Regular cardiac myocyte (primary cell): Measurements from ENCODE around the gene CGB1. TPM values are rescaled to one million over a fixed set of nuclear protein-coding genes. Genes with fewer than 3 reads are reported as not detected.

Source experiments
- total RNA-seq: library from RNA; depleted of rRNA; stranded (reverse); fragments of >200 nt; gene quantifications from 2 replicates; pipeline ENCODE4 v1.2.3, GENCODE V29; 2014

The CGB1 gene
- total RNA-seq = 0.28 TPM in 1 of 2 replicates, not detected in the other

DNA sequence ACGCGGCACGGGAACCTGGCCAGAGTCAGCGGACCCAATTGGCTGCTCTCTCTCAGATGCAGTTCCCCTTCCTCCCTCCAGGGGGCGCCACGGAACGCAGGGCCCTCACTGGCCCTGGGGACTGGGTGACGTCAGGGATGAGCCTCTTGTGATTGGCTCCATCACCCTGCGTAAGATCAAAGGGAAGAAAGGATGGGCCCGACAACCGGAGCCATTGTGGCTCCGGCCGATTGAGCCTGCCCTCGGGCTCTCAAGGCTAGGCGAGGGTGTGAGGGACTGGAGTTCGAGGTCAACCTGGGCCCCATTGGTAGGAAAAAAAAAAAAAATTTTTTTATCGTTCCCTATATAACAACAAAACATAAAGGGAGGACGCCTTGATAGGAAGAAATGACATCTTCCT is at the start of gene CGB1:
Gene CGB1, minus strand, starts transcription at position 81 of the 400 bp plus-strand sequence. CDS start 184 bp downstream, outside the sequence.

DNA sequence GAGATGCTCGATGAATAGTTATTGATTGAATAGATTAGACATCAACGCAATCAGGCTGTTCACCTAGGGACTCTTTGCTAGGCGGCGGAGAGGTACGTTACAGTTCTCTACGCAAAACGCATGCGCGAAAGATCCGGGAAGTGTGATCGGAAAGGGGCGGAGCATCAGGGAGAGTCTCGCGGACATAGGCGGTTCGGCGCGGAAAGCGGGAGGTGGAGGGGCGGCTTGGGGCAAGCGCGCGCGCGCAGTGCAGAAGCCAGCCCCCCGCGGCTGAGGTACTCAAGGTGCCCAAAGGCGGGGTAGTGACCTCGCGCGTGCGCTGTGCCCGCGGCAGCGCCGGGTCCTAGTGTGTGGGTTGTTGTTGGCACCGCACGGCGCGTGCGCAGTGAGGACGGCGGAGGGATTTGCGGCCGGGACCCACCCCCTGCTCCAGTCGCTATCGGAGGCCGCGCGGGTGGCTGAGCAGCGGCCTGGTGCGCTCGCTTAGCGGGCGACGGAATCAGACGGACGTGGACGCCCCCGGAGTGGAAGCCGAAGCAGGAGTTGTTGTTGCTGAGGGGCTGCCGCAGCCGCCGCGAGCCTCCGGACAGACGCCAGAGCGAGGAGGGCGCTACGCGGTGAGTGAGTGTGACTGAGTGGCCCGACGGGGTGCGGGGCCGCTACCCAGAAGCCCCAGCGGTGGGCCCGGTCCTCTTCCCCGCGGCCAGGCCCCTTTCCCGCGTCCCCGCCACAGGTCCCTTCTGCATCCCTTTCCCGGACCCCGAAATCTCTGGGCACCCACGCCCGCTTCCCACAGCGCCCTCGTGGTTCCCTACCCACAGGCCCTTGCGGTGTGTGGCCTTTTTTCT is 48.5 kb upstream of the CGB1 start, which contains the start of gene SNRNP70:
Gene SNRNP70, plus strand, starts transcription at position 432 of the 848 bp plus-strand sequence. CDS start 964 bp downstream, outside the sequence.

DNA sequence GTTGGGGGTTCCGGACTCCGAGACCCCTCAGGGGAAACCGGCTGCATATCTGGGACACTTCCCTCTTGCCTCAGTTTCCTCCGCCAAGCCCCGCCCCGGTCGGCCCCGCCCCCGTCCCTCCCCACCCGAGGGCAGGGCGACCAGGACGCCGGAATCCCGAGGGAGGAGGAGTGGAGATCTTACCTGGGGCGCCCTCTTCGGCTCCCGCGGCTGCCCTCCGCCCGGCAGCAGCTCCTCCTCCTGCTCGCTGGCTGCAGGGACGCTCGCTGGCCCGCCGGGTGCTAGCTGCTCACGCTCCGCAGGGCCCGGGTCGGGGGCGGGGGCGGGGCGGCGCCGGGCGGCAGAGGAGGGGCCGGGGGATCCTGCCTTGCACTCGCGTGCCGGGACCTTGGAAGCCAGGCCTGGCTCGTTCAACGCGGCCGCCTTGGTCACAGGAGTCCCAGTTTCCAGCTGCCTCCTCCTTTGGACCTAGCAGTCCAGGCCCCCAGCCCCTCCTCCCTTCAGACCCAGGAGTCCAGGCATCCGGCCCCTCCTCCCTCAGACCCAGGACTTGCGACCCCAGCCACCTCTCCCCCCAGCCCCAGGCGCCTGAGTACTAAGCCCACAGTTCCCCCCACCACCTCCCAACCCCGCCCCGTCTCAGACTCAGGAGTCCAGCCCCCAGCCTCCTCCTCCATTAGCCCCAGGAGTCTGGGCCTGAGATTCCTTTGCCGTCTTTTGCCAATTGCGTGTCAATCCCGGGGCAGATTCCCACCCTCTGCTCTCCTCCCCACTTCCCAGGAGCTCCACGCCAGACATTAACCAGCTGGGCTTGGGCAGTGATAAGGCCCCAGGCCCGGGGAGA is 28.3 kb upstream of the CGB1 start, which contains the start of gene NTF4:
Gene NTF4, minus strand, starts transcription at position 51 of the 844 bp plus-strand sequence. CDS start 2,821 bp downstream, outside the sequence.

DNA sequence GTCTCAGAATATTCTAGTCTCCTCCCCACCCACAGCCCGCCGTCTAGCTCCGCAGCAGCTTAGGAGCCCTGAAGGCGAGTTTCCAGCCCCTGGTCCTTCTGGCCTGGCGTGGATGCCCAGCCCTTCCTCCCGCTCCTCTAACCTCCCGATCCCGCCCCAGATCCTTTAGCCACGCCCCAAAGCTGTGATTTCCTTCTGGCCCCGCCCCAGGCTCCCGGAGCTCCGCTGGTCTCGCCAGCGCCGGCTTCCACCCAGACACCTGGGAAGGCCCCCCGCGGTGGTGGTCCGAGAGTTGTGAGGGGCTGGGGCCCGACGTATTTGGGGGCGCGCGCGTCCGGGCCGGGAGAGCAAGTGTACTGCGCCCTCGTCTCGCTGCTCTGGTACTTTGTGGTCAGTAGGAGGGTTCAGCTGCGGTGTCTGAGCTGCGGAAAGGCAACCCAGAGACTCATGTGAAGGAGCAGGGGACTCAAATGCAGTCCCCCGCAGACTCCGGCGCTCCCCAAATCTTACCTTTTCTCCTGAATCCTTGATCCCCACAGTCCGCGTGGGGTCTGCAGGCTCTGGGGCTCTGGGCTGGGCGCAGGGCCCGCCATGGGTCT is 21.0 kb upstream of the CGB1 start, which contains the start of gene CGB7:
Gene CGB7, minus strand, starts transcription at position 114 of the 599 bp plus-strand sequence. CDS start 2,374 bp downstream, outside the sequence.

DNA sequence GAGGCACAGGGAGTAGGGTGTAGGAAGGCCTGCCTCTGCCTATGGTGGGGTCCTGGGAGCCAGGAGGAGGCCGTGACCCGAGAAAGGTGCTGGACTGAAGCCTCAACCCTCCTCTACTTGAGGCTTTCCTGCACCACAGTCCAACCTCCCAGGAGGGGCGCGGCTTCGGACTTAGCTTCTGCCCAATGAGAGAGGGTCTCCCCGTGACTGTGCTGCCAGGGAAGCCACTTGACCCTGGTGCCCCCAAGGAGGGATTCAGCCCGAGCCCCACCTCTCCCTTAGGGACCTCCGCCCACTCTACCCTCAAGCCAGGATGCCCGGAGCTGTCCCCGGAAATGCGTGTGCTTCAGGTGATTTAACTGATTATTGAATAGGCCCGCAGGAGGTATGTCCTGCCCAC is 12.3 kb upstream of the CGB1 start, which contains the start of gene CGB8:
Gene CGB8, minus strand, starts transcription at position 101 of the 400 bp plus-strand sequence. CDS start 372 bp downstream, outside the sequence.

DNA sequence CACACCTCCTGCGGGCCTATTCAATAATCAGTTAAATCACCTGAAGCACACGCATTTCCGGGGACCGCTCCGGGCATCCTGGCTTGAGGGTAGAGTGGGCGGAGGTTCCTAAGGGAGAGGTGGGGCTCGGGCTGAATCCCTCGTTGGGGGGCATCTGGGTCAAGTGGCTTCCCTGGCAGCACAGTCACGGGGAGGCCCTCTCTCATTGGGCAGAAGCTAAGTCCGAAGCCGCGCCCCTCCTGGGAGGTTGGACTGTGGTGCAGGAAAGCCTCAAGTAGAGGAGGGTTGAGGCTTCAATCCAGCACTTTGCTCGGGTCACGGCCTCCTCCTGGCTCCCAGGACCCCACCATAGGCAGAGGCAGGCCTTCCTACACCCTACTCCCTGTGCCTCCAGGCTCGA is 6.9 kb upstream of the CGB1 start, which contains the start of gene CGB5:
Gene CGB5, plus strand, starts transcription at position 301 of the 400 bp plus-strand sequence. CDS start 362 bp downstream, outside the sequence.

DNA sequence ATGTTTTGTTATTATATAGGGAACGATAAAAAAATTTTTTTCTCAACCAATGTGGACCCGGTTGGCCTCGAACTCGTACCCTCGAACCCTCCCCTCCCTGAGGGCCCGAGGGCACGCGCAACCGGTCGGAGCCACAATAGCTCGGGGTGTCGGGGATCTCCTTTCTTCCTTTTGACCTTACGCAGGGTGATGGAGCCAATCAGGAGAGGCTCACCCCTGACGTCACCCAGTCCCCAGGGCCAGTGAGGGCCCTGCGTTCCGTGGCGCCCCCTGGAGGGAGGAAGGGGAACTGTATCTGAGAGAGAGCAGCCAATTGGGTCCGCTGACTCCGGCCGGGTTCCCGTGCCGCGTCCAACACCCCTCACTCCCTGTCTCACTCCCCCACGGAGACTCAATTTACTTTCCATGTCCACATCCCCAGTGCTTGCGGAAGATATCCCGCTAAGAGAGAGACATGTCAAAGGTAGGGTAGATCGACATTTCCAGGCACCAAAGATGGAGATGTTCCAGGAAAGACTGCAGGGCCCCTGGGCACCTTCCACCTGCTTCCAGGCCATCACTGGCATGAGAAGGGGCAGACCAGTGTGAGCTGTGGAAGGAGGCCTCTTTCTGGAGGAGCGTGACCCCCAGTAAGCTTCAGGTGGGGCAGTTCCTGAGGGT is 4.9 kb downstream of the CGB1 start, which contains the start of gene CGB2:
Gene CGB2, plus strand, starts transcription at position 249 of the 660 bp plus-strand sequence. Its CDS starts 206 bp downstream, at position 455.

DNA sequence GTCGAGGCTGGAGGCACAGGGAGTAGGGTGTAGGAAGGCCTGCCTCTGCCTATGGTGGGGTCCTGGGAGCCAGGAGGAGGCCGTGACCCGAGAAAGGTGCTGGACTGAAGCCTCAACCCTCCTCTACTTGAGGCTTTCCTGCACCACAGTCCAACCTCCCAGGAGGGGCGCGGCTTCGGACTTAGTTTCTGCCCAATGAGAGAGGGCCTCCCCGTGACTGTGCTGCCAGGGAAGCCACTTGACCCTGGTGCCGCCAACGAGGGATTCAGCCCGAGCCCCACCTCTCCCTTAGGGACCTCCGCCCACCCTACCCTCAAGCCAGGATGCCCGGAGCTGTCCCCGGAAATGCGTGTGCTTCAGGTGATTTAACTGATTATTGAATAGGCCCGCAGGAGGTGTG is 12.5 kb downstream of the CGB1 start, which contains the start of gene CGB3:
Gene CGB3, minus strand, starts transcription at position 101 of the 400 bp plus-strand sequence. CDS start 362 bp downstream, outside the sequence.

DNA sequence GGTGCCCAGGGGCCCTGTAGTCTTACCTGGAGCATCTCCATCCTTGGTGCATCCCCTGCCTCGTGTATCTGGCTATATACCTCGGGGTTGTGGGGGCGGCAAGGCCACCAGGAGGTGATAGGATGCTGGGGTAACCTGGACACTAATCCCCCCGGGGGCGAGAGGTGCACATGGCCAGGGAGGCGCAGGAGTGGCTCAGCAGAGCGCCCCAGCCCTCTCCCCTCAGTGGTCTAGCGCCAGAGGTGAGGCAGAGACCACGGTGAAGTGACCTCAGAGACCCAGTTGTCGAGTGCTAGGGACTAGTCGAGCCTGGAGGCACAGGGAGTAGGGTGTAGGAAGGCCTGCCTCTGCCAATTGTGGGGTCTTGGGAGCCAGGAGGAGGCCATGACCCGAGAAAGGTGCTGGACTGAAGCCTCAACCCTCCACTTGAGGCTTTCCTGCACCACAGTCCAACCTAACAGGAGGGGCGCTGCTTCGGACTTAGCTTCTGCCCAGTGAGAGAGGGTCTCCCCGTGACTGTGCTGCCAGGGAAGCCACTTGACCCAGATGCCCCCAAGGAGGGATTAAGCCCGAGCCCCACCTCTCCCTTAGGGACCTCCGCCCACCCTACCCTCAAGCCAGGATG is 19.5 kb downstream of the CGB1 start, which contains the start of gene LHB:
Gene LHB, minus strand, starts transcription at position 51 of the 625 bp plus-strand sequence. Its CDS starts 10 bp downstream, at position 41.

DNA sequence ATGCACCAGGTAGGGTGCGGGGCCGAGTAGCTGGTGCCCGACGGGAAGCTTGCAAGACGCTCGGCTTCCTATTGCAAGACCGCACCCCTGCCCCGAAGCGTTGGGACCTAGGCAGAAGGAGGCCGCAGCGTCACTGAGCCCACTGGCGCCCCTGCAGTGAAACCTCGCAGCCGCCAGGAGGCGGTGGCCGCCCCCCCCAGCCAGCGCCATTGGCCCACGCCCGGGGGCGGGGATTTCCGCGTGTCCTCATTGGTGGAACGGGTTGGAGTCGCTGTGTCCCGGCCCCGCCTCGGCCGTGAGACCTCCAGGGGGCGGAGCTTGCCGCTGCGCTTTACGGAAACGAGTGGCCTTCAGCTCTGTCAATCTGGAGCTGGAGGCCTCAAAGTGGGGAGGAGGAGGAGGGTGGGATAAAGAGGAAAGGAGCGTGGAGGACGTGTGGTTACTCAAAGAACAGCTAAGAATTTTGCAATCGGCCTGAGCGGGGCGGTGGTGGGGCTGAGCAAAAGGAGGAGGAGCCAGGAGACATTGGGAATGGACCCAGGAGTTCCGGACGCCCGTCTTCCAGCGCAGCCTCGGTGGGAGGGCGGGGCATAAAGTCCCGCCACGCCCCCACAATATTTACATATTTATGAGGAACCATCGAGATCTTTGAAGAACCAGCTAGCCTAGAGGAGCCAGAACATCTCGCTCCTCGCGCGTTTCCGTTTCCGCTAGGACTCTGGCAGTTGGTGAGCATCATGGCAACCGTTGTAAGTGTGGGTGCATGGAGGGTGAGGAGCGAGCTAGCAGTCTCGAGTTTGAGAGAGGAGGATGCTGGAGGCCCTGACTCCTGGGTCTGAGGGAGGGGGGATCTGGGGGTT is 43.3 kb downstream of the CGB1 start, which contains the start of the genes GYS1 and RUVBL2:
Gene GYS1, minus strand, starts transcription at position 135 of the 860 bp plus-strand sequence. CDS start 197 bp downstream, outside the sequence.
Gene RUVBL2, plus strand, starts transcription at position 713 of the 860 bp plus-strand sequence. Its CDS starts 25 bp downstream, at position 738.

Other genes with a start within 250 kb of the CGB1 start
- gene BCAT2, start 225.9 kb downstream of the CGB1 start, total RNA-seq = 27.9 and 48.3 TPM in 2 replicates
- 0.38 and 2.5 TPM in 2 replicates for gene HSD17B14, start 200.4 kb downstream of the CGB1 start, total RNA-seq
- gene PLEKHA4, start 168.3 kb downstream of the CGB1 start, total RNA-seq = 5.6 and 10.4 TPM in 2 replicates
- 41.6 and 98.9 TPM in 2 replicates for gene PPP1R15A, start 164.5 kb downstream of the CGB1 start, total RNA-seq
- gene TULP2, start 138.2 kb downstream of the CGB1 start, total RNA-seq = not detected in 2 replicates
- 93.0 and 130 TPM in 2 replicates for gene NUCB1, start 136.6 kb downstream of the CGB1 start, total RNA-seq
- gene DHDH, start 103.2 kb downstream of the CGB1 start, total RNA-seq = 0.38 and 0.56 TPM in 2 replicates
- 96.4 and 104 TPM in 2 replicates for gene BAX, start 82.0 kb downstream of the CGB1 start, total RNA-seq
- 1,571 and 5,527 TPM in 2 replicates for gene FTL, start 71.6 kb downstream of the CGB1 start, total RNA-seq
- 47.5 and 56.9 TPM in 2 replicates for gene GYS1, start 43.6 kb downstream of the CGB1 start, total RNA-seq
- gene RUVBL2, start 43.0 kb downstream of the CGB1 start, total RNA-seq = 138 and 392 TPM in 2 replicates
- gene LHB, start 19.8 kb downstream of the CGB1 start, total RNA-seq = not detected in 2 replicates
- not detected in 2 replicates for gene CGB3, start 12.6 kb downstream of the CGB1 start, total RNA-seq
- gene CGB2, start 5.0 kb downstream of the CGB1 start, total RNA-seq = not detected in 2 replicates
- gene CGB5, start 7.0 kb upstream of the CGB1 start, total RNA-seq = not detected in 2 replicates
- gene CGB8, start 12.2 kb upstream of the CGB1 start, total RNA-seq = not detected in 2 replicates
- gene CGB7, start 20.9 kb upstream of the CGB1 start, total RNA-seq = 0.19 and 0.56 TPM in 2 replicates
- not detected in 2 replicates for gene NTF4, start 27.9 kb upstream of the CGB1 start, total RNA-seq
- gene KCNA7, start 35.8 kb upstream of the CGB1 start, total RNA-seq = under 0.01 TPM in 1 of 2 replicates, not detected in the other
- 89.1 and 130 TPM in 2 replicates for gene SNRNP70, start 48.6 kb upstream of the CGB1 start, total RNA-seq
- 9.9 and 11.1 TPM in 2 replicates for gene LIN7B, start 77.5 kb upstream of the CGB1 start, total RNA-seq
- 0.58 and 0.85 TPM in 2 replicates for gene C19orf73, start 82.2 kb upstream of the CGB1 start, total RNA-seq
- gene PPFIA3, start 82.6 kb upstream of the CGB1 start, total RNA-seq = 1.7 and 4.5 TPM in 2 replicates
- gene HRC, start 118.5 kb upstream of the CGB1 start, total RNA-seq = under 0.01 and 1.4 TPM in 2 replicates
- 14.9 and 18.0 TPM in 2 replicates for gene TRPM4, start 120.9 kb upstream of the CGB1 start, total RNA-seq